ENCODE data around the gene GMDS. TPM values are rescaled to one million over a fixed set of nuclear protein-coding genes. Genes with fewer than 3 reads are reported as not detected.

The GMDS gene
- total and polyA plus RNA-seq, 2 of the 8 experiments (the other 6 are each of a cell fraction or from before 2014, with no cell fraction given): 16.8 to 50.0 TPM

DNA sequence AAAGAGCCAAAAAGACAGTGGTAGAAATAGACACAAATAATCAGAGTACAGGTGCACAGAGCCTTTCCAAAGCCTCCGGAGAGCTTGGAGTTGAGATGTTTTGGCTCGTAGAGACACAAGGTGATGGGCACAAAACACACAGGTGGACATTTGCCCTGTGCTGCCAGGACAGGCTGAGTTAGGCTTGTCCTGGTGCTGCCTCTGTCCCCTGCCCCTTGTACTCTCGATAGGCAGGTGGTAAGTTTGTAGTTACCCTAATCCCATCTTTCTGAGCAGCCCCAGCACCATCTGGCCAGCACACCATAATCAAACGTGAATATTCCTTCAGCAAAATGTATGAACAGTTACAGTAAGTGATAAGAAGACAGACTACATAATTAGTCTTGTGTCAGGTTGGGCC is 540.2 kb downstream of the GMDS start (continued):
- TF ChIP-seq BCL11A (IDR thresholded peaks at IDR 0.05; ENCODE audit: low read depth in 2 of 2, low read length in 2 of 2) (no peak), CHD7 (IDR thresholded peaks at IDR 0.05; ENCODE audit: insufficient replicate concordance, low read length) (no peak), ZNF274 (IDR thresholded peaks at IDR 0.05; ENCODE audit: borderline replicate concordance, extremely low read depth, low read length) (no peak), PHF8 (conservative IDR thresholded peaks at IDR 0.05; ENCODE audit: low read depth, low read length) (no peak), KDM1A (IDR thresholded peaks at IDR 0.05; ENCODE audit: borderline replicate concordance, low read length) (no peak), SAP30 (IDR thresholded peaks at IDR 0.05; ENCODE audit: insufficient read depth, insufficient replicate concordance, low read length) (no peak)
- TF ChIP-seq, protein P1, sequence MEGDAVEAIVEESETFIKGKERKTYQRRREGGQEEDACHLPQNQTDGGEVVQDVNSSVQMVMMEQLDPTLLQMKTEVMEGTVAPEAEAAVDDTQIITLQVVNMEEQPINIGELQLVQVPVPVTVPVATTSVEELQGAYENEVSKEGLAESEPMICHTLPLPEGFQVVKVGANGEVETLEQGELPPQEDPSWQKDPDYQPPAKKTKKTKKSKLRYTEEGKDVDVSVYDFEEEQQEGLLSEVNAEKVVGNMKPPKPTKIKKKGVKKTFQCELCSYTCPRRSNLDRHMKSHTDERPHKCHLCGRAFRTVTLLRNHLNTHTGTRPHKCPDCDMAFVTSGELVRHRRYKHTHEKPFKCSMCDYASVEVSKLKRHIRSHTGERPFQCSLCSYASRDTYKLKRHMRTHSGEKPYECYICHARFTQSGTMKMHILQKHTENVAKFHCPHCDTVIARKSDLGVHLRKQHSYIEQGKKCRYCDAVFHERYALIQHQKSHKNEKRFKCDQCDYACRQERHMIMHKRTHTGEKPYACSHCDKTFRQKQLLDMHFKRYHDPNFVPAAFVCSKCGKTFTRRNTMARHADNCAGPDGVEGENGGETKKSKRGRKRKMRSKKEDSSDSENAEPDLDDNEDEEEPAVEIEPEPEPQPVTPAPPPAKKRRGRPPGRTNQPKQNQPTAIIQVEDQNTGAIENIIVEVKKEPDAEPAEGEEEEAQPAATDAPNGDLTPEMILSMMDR (IDR thresholded peaks at IDR 0.05; ENCODE audit: control extremely low read depth in 1 of 3, insufficient read depth in 1 of 3, low read depth in 1 of 3, low read length in 3 of 3): no peak
